HepG2 (cell line): Measurements from ENCODE around the gene POLR2M. TPM values are rescaled to one million over a fixed set of nuclear protein-coding genes. Genes with fewer than 3 reads are reported as not detected.
A peak's percentile ranks its signal among the peaks of the same experiment; 100 is the strongest.

ENCODE experiments used
- ATAC-seq: fragments of 200-7000 bp; cut with Tn5 transposase; 3 replicates; pipeline ENCODE4 v1.9.1; 2020; ENCODE audit warnings: mild to moderate bottlenecking, moderate library complexity
- BruUV-seq: library from RNA; stranded (reverse); fragments of 400-500 nt; replicated peaks from 2 replicates; lab custom pipeline; 2021; lab: Mats Ljungman, UMichigan
- CTCF ChIA-PET: fragments of 300-600 bp; formaldehyde crosslinking; extraction: SDS; loops from one replicate; lab custom pipeline; 2021; ENCODE audit warnings: low total read pairs, inconsistent platforms, low intra/inter-chr PET ratio; lab: Yijun Ruan, JAX
- POLR2A ChIA-PET: fragments of 350-600 bp; sonication (Branson Sonifier 250); formaldehyde crosslinking; loops from one replicate; lab custom pipeline; 2020; ENCODE audit warnings: antibody characterized with exemption, inconsistent platforms; lab: Yijun Ruan, JAX
- DNase-seq: peaks from one replicate; pipeline ENCODE4 v3.0.0-alpha.2; 2015; ENCODE audit warnings: low spot score
- FAIRE-seq: peaks from 3 replicates; lab custom pipeline; 2011; peaks lifted over from hg19 to GRCh38; lab: Jason Lieb, UNC
- H2AFZ ChIP-seq: one replicate; pipeline ENCODE4 v1.6.1; 2011; ENCODE audit warnings: low read length, inconsistent platforms
- H3K27ac ChIP-seq: fragments of 300-600 bp; 3 replicates; pipeline ENCODE4 v1.8.0; 2011; ENCODE audit warnings: mixed run types, mild to moderate bottlenecking, mixed read lengths, low read length, inconsistent platforms; ENCODE audit not compliant: insufficient read depth; ENCODE audit errors: extremely low read length
- H3K27me3 ChIP-seq, 2 experiments: fragments of 200-600 bp in 1 of 2; 2 replicates in 1 of 2; 3 replicates in 1 of 2; pipeline versions ENCODE4 v1.6.0 to v1.8.0; 2011; ENCODE audit warnings: low read length in 2 of 2, mild to moderate bottlenecking in 2 of 2, moderate library complexity in 2 of 2, inconsistent platforms in 1 of 2; ENCODE audit not compliant: insufficient read depth in 2 of 2, control insufficient read depth in 1 of 2
- H3K36me3 ChIP-seq, 2 experiments: fragments of 200-600 bp in 1 of 2; replicated peaks in 1 of 2; 2 replicates in 1 of 2; 3 replicates in 1 of 2; pipeline versions ENCODE4 v1.5.1 to v1.8.0; 2011; ENCODE audit warnings: low read length in 2 of 2, inconsistent platforms in 1 of 2; ENCODE audit not compliant: insufficient read depth in 2 of 2, control insufficient read depth in 1 of 2
- H3K4me1 ChIP-seq: 2 replicates; pipeline ENCODE4 v1.5.1; 2012; ENCODE audit warnings: low read length, inconsistent platforms; ENCODE audit not compliant: insufficient read depth
- H3K4me2 ChIP-seq: 2 replicates; pipeline ENCODE4 v1.6.0; 2011; ENCODE audit warnings: low read depth, low read length, inconsistent platforms
- H3K4me3 ChIP-seq, 3 experiments: fragments of 200-600 bp in 1 of 3; sonication (generic), shearing (Covaris generic) in 1 of 3; replicated peaks in 1 of 3; 2 replicates each; pipeline ENCODE4 v1.5.1; 2011 to 2016; ENCODE audit warnings: low read length in 3 of 3, inconsistent platforms in 2 of 3, low read depth in 2 of 3, mild to moderate bottlenecking in 2 of 3, control low read depth in 1 of 3, mixed read lengths in 1 of 3; ENCODE audit not compliant: insufficient read depth in 1 of 3
- H3K79me2 ChIP-seq: one replicate; pipeline ENCODE4 v1.6.1; 2011; ENCODE audit warnings: low read length, inconsistent platforms; ENCODE audit not compliant: insufficient read depth
- H3K9ac ChIP-seq: 2 replicates; pipeline ENCODE4 v1.6.0; 2011; ENCODE audit warnings: mild to moderate bottlenecking, low read depth, low read length, inconsistent platforms; ENCODE audit not compliant: insufficient read depth
- H3K9me3 ChIP-seq: 2 replicates; pipeline ENCODE4 v1.5.1; 2012; ENCODE audit warnings: mild to moderate bottlenecking, low read length
- H4K20me1 ChIP-seq: 2 replicates; pipeline ENCODE4 v1.6.0; 2011; ENCODE audit warnings: inconsistent platforms, mild to moderate bottlenecking, low read length, moderate library complexity; ENCODE audit not compliant: insufficient read depth
- CEBPZ ChIP-seq: IDR thresholded peaks from 2 replicates; pipeline ENCODE4 v1.6.1; 2012; ENCODE audit warnings: low read length, improper control_type of control experiment
- CENPT ChIP-seq: sonication (generic); formaldehyde crosslinking; IDR thresholded peaks from 2 replicates; pipeline ENCODE4 v1.8.0; 2022; ENCODE audit warnings: low read depth, mild to moderate bottlenecking, moderate library complexity, missing genetic modification reagents
- CTCF ChIP-seq: sonication (generic); formaldehyde crosslinking; IDR thresholded peaks from 2 replicates; pipeline ENCODE4 v1.5.0; 2020; ENCODE audit warnings: mild to moderate bottlenecking, missing genetic modification reagents, moderate library complexity
- FOXA1 ChIP-seq, 2 experiments: fragments of 450-650 bp in 1 of 2; sonication (generic) in 1 of 2; formaldehyde crosslinking in 1 of 2; IDR thresholded peaks; 2 replicates each; pipeline versions ENCODE4 v1.4.0 to v1.6.1; 2016 to 2020; ENCODE audit warnings: missing genetic modification reagents in 1 of 2
- FOXA3 ChIP-seq: IDR thresholded peaks from 2 replicates; pipeline ENCODE4 v1.6.1; 2016; ENCODE audit warnings: missing genetic modification reagents, missing compliant biosample characterization
- GPBP1L1 ChIP-seq: sonication (generic); formaldehyde crosslinking; IDR thresholded peaks from 2 replicates; pipeline ENCODE4 v1.5.0; 2020; ENCODE audit warnings: mild to moderate bottlenecking, missing genetic modification reagents
- MAFK ChIP-seq, 2 experiments: IDR thresholded peaks in 1 of 2; conservative IDR thresholded peaks in 1 of 2; 2 replicates each; pipeline ENCODE4 v1.6.1; 2011; ENCODE audit warnings: improper control_type of control experiment in 2 of 2, low read length in 2 of 2
- SMC3 ChIP-seq: IDR thresholded peaks from 2 replicates; pipeline ENCODE4 v1.6.1; 2011; ENCODE audit warnings: low read length, improper control_type of control experiment
- STAG1 ChIP-seq: sonication (generic); formaldehyde crosslinking; IDR thresholded peaks from 2 replicates; pipeline ENCODE4 v1.4.0; 2020; ENCODE audit warnings: missing genetic modification reagents
- TSC22D2 ChIP-seq: sonication (generic); formaldehyde crosslinking; IDR thresholded peaks from 2 replicates; pipeline ENCODE4 v1.5.1; 2020; ENCODE audit warnings: missing genetic modification reagents, mild to moderate bottlenecking, borderline replicate concordance
- ZBTB49 ChIP-seq: sonication (generic); formaldehyde crosslinking; IDR thresholded peaks from 2 replicates; pipeline ENCODE4 v1.4.0; 2020; ENCODE audit warnings: missing genetic modification reagents, borderline replicate concordance
- ZNF20 ChIP-seq: sonication (generic); formaldehyde crosslinking; IDR thresholded peaks from 2 replicates; pipeline ENCODE4 v1.4.0; 2020; ENCODE audit warnings: mild to moderate bottlenecking, moderate library complexity, missing genetic modification reagents
- ZNF598 ChIP-seq: sonication (generic); formaldehyde crosslinking; IDR thresholded peaks from 2 replicates; pipeline ENCODE4 v1.5.1; 2020; ENCODE audit warnings: mild to moderate bottlenecking, missing genetic modification reagents, borderline replicate concordance
- WGBS: methylation state at CpG from one replicate; pipeline ENCODE4 v1.1.6; 2017; ENCODE audit warnings: low lambda C conversion rate; 5-methylcytosine and 5-hydroxymethylcytosine counted together
- in situ Hi-C: cut with HindIII; loops from 2 replicates; pipeline ENCODE4 v1.10.0; 2017; ENCODE audit warnings: low pct_unique_long_range_greater_than_20kb; ENCODE audit not compliant: extremely low pct_ligation_motif_present
- intact Hi-C: fragments of 100-400 bp; cut with micrococcal nuclease; formaldehyde crosslinking; loops from one replicate; pipeline ENCODE4 v1.10.0; 2022; ENCODE audit not compliant: unreplicated experiment
- polyA plus RNA-seq, 8 experiments: library from polyadenylated mRNA; depleted of rRNA in 3 of 8; stranded (reverse) in 7 of 8; unstranded in 1 of 8; fragments of >200 nt; fragmentation: Illumina TruSeq in 4 of 8; extraction: Trizol in 4 of 8; gene quantifications; 2 replicates each; pipeline versions ENCODE4 v1.2.1 to v1.2.3, GENCODE V29; 2011 to 2016; ENCODE audit warnings: low read depth in 4 of 8, missing spikeins in 1 of 8, mixed read lengths in 1 of 8; ENCODE audit not compliant: insufficient read depth in 1 of 8
- total RNA-seq, 5 experiments: library from RNA; depleted of rRNA; stranded (reverse); fragments of >200 nt; fragmentation: Illumina TruSeq; extraction: Trizol; gene quantifications; 2 replicates each; pipeline ENCODE4 v1.2.3, GENCODE V29; 2016; ENCODE audit warnings: low read depth in 1 of 5

Gene POLR2M
- total and polyA plus RNA-seq, 2 of the 13 experiments (the other 11 are each of a cell fraction or from before 2014, with no cell fraction given), result 25.9 to 48.5 TPM

GRCh38 chr15:57732526-57733331 lies 26.2 kb downstream of the POLR2M start:
- peak; percentile 86 for FAIRE-seq
- Histone ChIP-seq H4K20me1 (no peaks in the 10 kb centered on the region), H3K4me1 (peaks cover 5% of the 10 kb centered on the region), H3K9me3 (no peaks in the 10 kb centered on the region), H2AFZ (no peak overlapping the region), H3K9ac (no peak overlapping the region), H3K36me3 (no peaks in the 10 kb centered on the region), H3K4me2 (peak overlapping the region; percentile 25), H3K27ac (no peak overlapping the region), H3K27me3 (no peaks in the 10 kb centered on the region; a peak in 1 of 5 replicates), H3K79me2 (no peaks in the 10 kb centered on the region), H3K4me3 (no peak overlapping the region)
- ATAC-seq, result peak; percentile 81
- 15% methylated on average over 12 of the region's 12 CpGs for WGBS
- in situ Hi-C loops, result no loop called here
- POLR2A ChIA-PET, result interaction anchor here (1.0 kb wide), 1 partner anchor 26 kb away, joined by 3 read pairs; the partner anchor contains the start of gene POLR2M
- peak; percentile 49 for DNase-seq
- CTCF ChIA-PET, result interaction anchor here (1.5 kb wide), 1 partner anchor 128 kb away, joined by 5 read pairs; no protein-coding TSS in a partner anchor
- intact Hi-C loops, result loop anchor here (5.0 to 10.0 kb wide), 2 partner anchors 130 to 342 kb away; no protein-coding TSS in a partner anchor
- BruUV-seq, result no TSS peak
- TF ChIP-seq ZNF20 (CRISPR knock-in tag) (no peak), MAFK (conservative IDR thresholded peaks at IDR 0.05 in 1 of 2, IDR thresholded peaks at IDR 0.05 in 1 of 2; ENCODE audit: low read length in 2 of 2) (peak; percentile 87 to 93), CENPT (CRISPR knock-in tag) (no peak), SMC3 (peak; percentile 45), TSC22D2 (CRISPR knock-in tag) (no peak), CEBPZ (no peak), FOXA1 (IDR thresholded peaks at IDR 0.05) (no peak), FOXA1 (CRISPR knock-in tag; IDR thresholded peaks at IDR 0.05) (0 out of 2 replicates have a peak, but pooled peaks have one; percentile 6), STAG1 (CRISPR knock-in tag) (peak; percentile 39), FOXA3 (CRISPR knock-in tag) (peak; percentile 33; the same call in 1 of the 2 replicates), ZBTB49 (no peak), CTCF (CRISPR knock-in tag) (peak; percentile 71), GPBP1L1 (CRISPR knock-in tag) (no peak), ZNF598 (no peak)
